Neuronal stem cell (in vitro differentiated cells): ENCODE results near the gene ANLN.
"Not testable (repeated sequence)": the region's sequence is repeated elsewhere in the genome, so short reads cannot be mapped to it uniquely, and the experiment has no call there.

Source experiments
- DNase-seq: peaks from one replicate; pipeline ENCODE4 v3.0.0-alpha.2; 2013; ENCODE audit warnings: low spot score
- H2AFZ ChIP-seq: one replicate; pipeline ENCODE4 v1.6.1; 2013; ENCODE audit warnings: mild to moderate bottlenecking, low read length, inconsistent platforms
- H2AK5ac ChIP-seq: 2 replicates; pipeline ENCODE4 v1.6.1; 2013; ENCODE audit warnings: low read depth, mild to moderate bottlenecking, inconsistent platforms, low read length, moderate library complexity, mixed read lengths
- H2BK120ac ChIP-seq: 2 replicates; pipeline ENCODE4 v1.6.1; 2013; ENCODE audit warnings: low read depth, mild to moderate bottlenecking, inconsistent platforms, low read length, moderate library complexity, mixed read lengths
- H2BK12ac ChIP-seq: one replicate; pipeline ENCODE4 v1.6.1; 2013; ENCODE audit warnings: low read length, inconsistent platforms
- H2BK15ac ChIP-seq: 2 replicates; pipeline ENCODE4 v1.6.1; 2013; ENCODE audit warnings: mild to moderate bottlenecking, low read length, inconsistent platforms, mixed read lengths
- H2BK5ac ChIP-seq: one replicate; pipeline ENCODE4 v1.6.1; 2013; ENCODE audit warnings: inconsistent platforms, mild to moderate bottlenecking, low read length, moderate library complexity
- H3K14ac ChIP-seq: one replicate; pipeline ENCODE4 v1.6.1; 2013; ENCODE audit warnings: low read length, inconsistent platforms
- H3K18ac ChIP-seq: 2 replicates; pipeline ENCODE4 v1.6.1; 2013; ENCODE audit warnings: low read length, inconsistent platforms
- H3K23ac ChIP-seq: 2 replicates; pipeline ENCODE4 v1.6.1; 2013; ENCODE audit warnings: low read depth, mild to moderate bottlenecking, mixed read lengths, low read length, inconsistent platforms; ENCODE audit not compliant: poor library complexity
- H3K27ac ChIP-seq: replicated peaks from 3 replicates; pipeline ENCODE4 v1.5.1; 2013; ENCODE audit warnings: low read length, inconsistent platforms
- H3K27me3 ChIP-seq, 3 experiments: 2 replicates each; pipeline ENCODE4 v1.6.1; 2013; ENCODE audit warnings: low read length in 3 of 3, mild to moderate bottlenecking in 2 of 3, inconsistent platforms in 1 of 3, low read depth in 1 of 3, mixed read lengths in 1 of 3, moderate library complexity in 1 of 3; ENCODE audit not compliant: control insufficient read depth in 3 of 3, insufficient read depth in 3 of 3
- H3K36me3 ChIP-seq, 2 donors: replicated peaks in 1 of 2; 2 replicates each; pipeline ENCODE4 v1.6.1; 2013; ENCODE audit warnings: low read length in 2 of 2; ENCODE audit not compliant: control insufficient read depth in 2 of 2, insufficient read depth in 2 of 2
- H3K4ac ChIP-seq: 2 replicates; pipeline ENCODE4 v1.6.1; 2013; ENCODE audit warnings: inconsistent platforms, mild to moderate bottlenecking, low read length, moderate library complexity
- H3K4me1 ChIP-seq, 2 donors: 1 replicate in 1 of 2; 2 replicates in 1 of 2; pipeline ENCODE4 v1.6.1; 2013; ENCODE audit warnings: low read length in 2 of 2, low read depth in 1 of 2; ENCODE audit not compliant: control insufficient read depth in 2 of 2, insufficient read depth in 1 of 2
- H3K4me2 ChIP-seq: one replicate; pipeline ENCODE4 v1.6.1; 2013; ENCODE audit warnings: mild to moderate bottlenecking, low read length, inconsistent platforms; ENCODE audit not compliant: insufficient read depth, poor library complexity, severe bottlenecking
- H3K4me3 ChIP-seq, 2 donors: 2 replicates each; pipeline ENCODE4 v1.5.1; 2013; ENCODE audit warnings: low read length in 2 of 2, mild to moderate bottlenecking in 2 of 2, inconsistent platforms in 1 of 2, moderate library complexity in 1 of 2
- H3K79me1 ChIP-seq: one replicate; pipeline ENCODE4 v1.6.1; 2013; ENCODE audit warnings: low read depth, mild to moderate bottlenecking, inconsistent platforms, low read length, moderate library complexity
- H3K9ac ChIP-seq: one replicate; pipeline ENCODE4 v1.6.1; 2013; ENCODE audit warnings: mild to moderate bottlenecking, low read depth, low read length, inconsistent platforms; ENCODE audit not compliant: poor library complexity
- H3K9me3 ChIP-seq, 2 donors: replicated peaks in 1 of 2; 2 replicates each; pipeline versions ENCODE3 to v1.6.1; 2013; ENCODE audit warnings: low read length in 2 of 2, mild to moderate bottlenecking in 2 of 2, inconsistent platforms in 1 of 2, low read depth in 1 of 2, mixed read lengths in 1 of 2, moderate library complexity in 1 of 2; ENCODE audit not compliant: control insufficient read depth in 2 of 2, insufficient read depth in 1 of 2
- H4K8ac ChIP-seq: one replicate; pipeline ENCODE4 v1.6.1; 2013; ENCODE audit warnings: low read depth, mild to moderate bottlenecking, inconsistent platforms, low read length, moderate library complexity
- H4K91ac ChIP-seq: one replicate; pipeline ENCODE4 v1.6.1; 2013; ENCODE audit warnings: low read length, low read depth, mild to moderate bottlenecking, inconsistent platforms; ENCODE audit not compliant: poor library complexity
- WGBS, 2 donors: extraction: QIAGEN DNeasy Blood & Tissue Kit; methylation state at CpG; one replicate each; pipeline ENCODE4 v1.1.7; 2013; ENCODE audit warnings: missing lambda C conversion rate in 2 of 2, mixed read lengths in 1 of 2; ENCODE audit not compliant: insufficient read length in 2 of 2, insufficient replicate concordance in 1 of 2; ENCODE audit errors: extremely low coverage in 2 of 2; 5-methylcytosine and 5-hydroxymethylcytosine counted together

Gene ANLN

GRCh38 chr7:36378555-36378954, 11.1 kb upstream of the ANLN start:
- H4K8ac ChIP-seq, H3K9me3 ChIP-seq, H3K23ac ChIP-seq, H2AK5ac ChIP-seq, H3K4ac ChIP-seq, H2BK15ac ChIP-seq, H3K27ac ChIP-seq, H3K18ac ChIP-seq, H3K9ac ChIP-seq, H3K79me1 ChIP-seq, H2BK120ac ChIP-seq, H3K4me3 ChIP-seq, H2AFZ ChIP-seq, H3K36me3 ChIP-seq, H4K91ac ChIP-seq, H3K4me2 ChIP-seq, H2BK5ac ChIP-seq, H3K27me3 ChIP-seq, H2BK12ac ChIP-seq, H3K4me1 ChIP-seq, DNase-seq, H3K14ac ChIP-seq: not testable (repeated sequence)
- WGBS, 2 donors, result no CpG with 5 or more reads among the region's 7 CpGs

DNA sequence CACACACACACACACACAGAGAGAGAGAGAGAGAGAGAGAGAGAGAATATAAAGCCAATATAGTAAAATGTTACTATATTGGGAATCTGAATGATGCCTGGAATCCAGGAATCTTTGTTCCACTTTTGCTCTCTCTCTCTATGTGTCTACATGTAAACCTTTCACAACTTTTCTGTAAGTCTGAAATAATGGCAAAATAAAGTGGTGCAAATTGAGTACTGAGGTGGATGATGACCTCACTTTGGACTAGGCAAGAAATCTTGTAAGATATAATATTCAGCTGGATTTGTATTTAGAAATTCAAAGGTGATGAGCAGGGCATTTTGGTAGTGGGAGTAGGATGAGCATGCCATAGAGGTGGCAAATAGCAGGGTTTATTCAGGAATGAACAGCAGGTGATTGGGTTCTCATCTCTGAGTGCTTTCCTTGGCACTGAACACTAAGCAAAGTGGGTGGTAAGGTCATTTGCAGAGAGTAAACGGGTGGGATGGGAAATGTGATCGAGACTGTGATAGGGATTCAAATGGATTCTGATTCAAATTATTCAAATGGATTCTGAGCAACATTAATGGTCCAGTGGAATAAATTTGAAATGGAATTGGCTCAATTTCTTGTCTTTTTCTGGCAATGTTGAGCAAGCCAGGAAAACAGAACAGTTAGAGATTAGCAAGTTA, 9.7 kb upstream of the ANLN start:
- Histone ChIP-seq H2AK5ac (no peak overlapping the region), H3K9me3 (peaks cover 0 to 4% of the 10 kb centered on the region in 2 donors), H3K79me1 (no peaks in the 10 kb centered on the region), H3K18ac (no peak overlapping the region), H2BK15ac (no peak overlapping the region), H3K4ac (no peak overlapping the region), H3K4me2 (no peak overlapping the region), H2BK12ac (no peak overlapping the region), H3K23ac (no peak overlapping the region), H4K8ac (no peak overlapping the region), H2AFZ (no peak overlapping the region), H3K14ac (no peak overlapping the region), H2BK120ac (no peak overlapping the region), H3K27me3 (no peaks in the 10 kb centered on the region), H4K91ac (no peak overlapping the region), H3K36me3 (no peaks in the 10 kb centered on the region), H3K4me3 (no peak overlapping the region), H3K27ac (no peak overlapping the region), H3K9ac (no peak overlapping the region), H2BK5ac (no peak overlapping the region), H3K4me1 (no peaks in the 10 kb centered on the region)
- DNase-seq, result no peak
- no CpG with 5 or more reads among the region's 2 CpGs for WGBS, 2 donors

DNA sequence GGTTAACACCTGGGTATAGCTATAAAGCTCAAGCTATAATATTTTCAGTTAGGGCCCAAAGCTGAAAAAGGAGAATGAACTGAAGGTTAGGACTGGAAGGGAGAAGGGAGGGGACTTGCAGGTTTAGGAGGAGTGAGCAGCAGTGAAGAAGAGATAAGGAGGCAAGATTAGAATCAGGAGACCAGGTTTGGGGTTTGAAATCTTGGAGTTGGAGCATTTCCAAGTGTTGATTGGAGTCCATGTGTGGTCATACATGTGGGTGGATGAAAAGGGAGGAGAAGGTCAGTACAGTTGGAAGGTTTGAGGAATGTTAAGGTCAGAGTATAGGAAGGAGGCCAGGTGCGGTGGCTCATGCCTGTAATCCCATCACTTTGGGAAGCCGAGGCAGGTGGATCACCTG, 8.6 kb upstream of the ANLN start:
- Histone ChIP-seq H2BK15ac (no peak overlapping the region), H2AK5ac (no peak overlapping the region), H2BK12ac (no peak overlapping the region), H4K8ac (no peak overlapping the region), H2BK120ac (no peak overlapping the region), H3K4me2 (no peak overlapping the region), H3K14ac (no peak overlapping the region), H3K9ac (no peak overlapping the region), H3K4me1 (no peaks in the 10 kb centered on the region), H3K27me3 (no peaks in the 10 kb centered on the region), H3K36me3 (no peaks in the 10 kb centered on the region), H3K18ac (no peak overlapping the region), H2AFZ (no peak overlapping the region), H3K4ac (no peak overlapping the region), H2BK5ac (no peak overlapping the region), H3K9me3 (peaks cover 0 to 4% of the 10 kb centered on the region in 2 donors), H3K27ac (no peak overlapping the region), H3K23ac (no peak overlapping the region), H4K91ac (no peak overlapping the region), H3K79me1 (no peaks in the 10 kb centered on the region), H3K4me3 (no peak overlapping the region)
- no CpG with 5 or more reads among the region's 2 CpGs for WGBS, 2 donors
- no peak for DNase-seq

DNA sequence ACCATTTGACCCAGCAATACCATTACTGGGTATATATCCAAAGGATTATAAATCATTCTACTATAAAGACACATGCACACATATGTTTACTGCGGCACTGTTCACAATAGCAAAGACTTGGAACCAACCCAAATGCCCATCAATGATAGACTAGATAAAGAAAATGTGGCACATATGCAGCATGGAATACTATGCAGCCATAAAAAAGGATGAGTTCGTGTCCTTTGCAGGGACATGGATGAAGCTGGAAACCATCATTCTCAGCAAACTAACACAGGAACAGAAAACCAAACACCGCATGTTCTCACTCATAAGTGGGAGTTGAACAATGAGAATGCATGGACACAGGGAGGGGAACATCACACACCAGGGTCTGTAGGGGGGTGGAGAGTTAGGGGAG, 6.4 kb upstream of the ANLN start:
- H2AFZ ChIP-seq, H3K4ac ChIP-seq, H3K27ac ChIP-seq, H2BK5ac ChIP-seq, H4K8ac ChIP-seq, H3K27me3 ChIP-seq, H3K14ac ChIP-seq, H2BK120ac ChIP-seq, H3K9me3 ChIP-seq, H2BK12ac ChIP-seq, H3K4me2 ChIP-seq, H2AK5ac ChIP-seq, H3K18ac ChIP-seq, DNase-seq, H3K36me3 ChIP-seq, H3K4me1 ChIP-seq, H2BK15ac ChIP-seq, H3K9ac ChIP-seq, H3K23ac ChIP-seq, H3K79me1 ChIP-seq, H3K4me3 ChIP-seq, H4K91ac ChIP-seq: not testable (repeated sequence)
- WGBS, 2 donors, result no CpG with 5 or more reads among the region's 3 CpGs
